SK-N-SH treated with all-trans-retinoic acid at 6 μM for 48 hours (cell line): Measurements from ENCODE around the gene OR6B1.
"Not testable (repeated sequence)": the region's sequence is repeated elsewhere in the genome, so short reads cannot be mapped to it uniquely, and the experiment has no call there.

Experiments
- ATAC-seq: fragments of 200-7000 bp; cut with Tn5 transposase; 3 replicates; pipeline ENCODE4 v1.9.1; 2020; ENCODE audit warnings: mild to moderate bottlenecking, moderate library complexity
- ARNTL ChIP-seq: fragments of 450-650 bp; formaldehyde crosslinking; IDR thresholded peaks from 2 replicates; pipeline ENCODE4 v1.5.0; 2020; ENCODE audit warnings: low read depth, mild to moderate bottlenecking, moderate library complexity, borderline replicate concordance
- BACH2 ChIP-seq: fragments of 250-450 bp; sonication (Bioruptor Pico); IDR thresholded peaks from 2 replicates; pipeline ENCODE4 v1.9.0; 2021; ENCODE audit warnings: mild to moderate bottlenecking, borderline replicate concordance
- CSDC2 ChIP-seq: fragments of 250-450 bp; sonication (Bioruptor Pico); IDR thresholded peaks from 2 replicates; pipeline ENCODE4 v1.5.0; 2020; ENCODE audit warnings: mild to moderate bottlenecking, moderate library complexity
- ESRRG ChIP-seq: fragments of 250-450 bp; sonication (Bioruptor Pico); IDR thresholded peaks from 2 replicates; pipeline ENCODE4 v1.6.1; 2021; ENCODE audit warnings: mild to moderate bottlenecking
- GLIS3 ChIP-seq: fragments of 250-450 bp; sonication (Bioruptor Pico); IDR thresholded peaks from 2 replicates; pipeline ENCODE4 v1.5.0; 2020; ENCODE audit warnings: mild to moderate bottlenecking, moderate library complexity
- ISL1 ChIP-seq: fragments of 250-450 bp; sonication (Bioruptor Pico); IDR thresholded peaks from 2 replicates; pipeline ENCODE4 v2.1.2; 2022; ENCODE audit warnings: mild to moderate bottlenecking, moderate library complexity
- PPARA ChIP-seq: fragments of 250-450 bp; sonication (Bioruptor Pico); IDR thresholded peaks from 2 replicates; pipeline ENCODE4 v1.5.0; 2020; ENCODE audit warnings: mild to moderate bottlenecking, borderline replicate concordance
- SNAI2 ChIP-seq: fragments of 250-450 bp; sonication (Bioruptor Pico); IDR thresholded peaks from 2 replicates; pipeline ENCODE4 v1.5.0; 2020; ENCODE audit warnings: mild to moderate bottlenecking, moderate library complexity
- TCF4 ChIP-seq: fragments of 250-450 bp; sonication (Bioruptor Pico); IDR thresholded peaks from 2 replicates; pipeline ENCODE4 v1.8.0; 2021; ENCODE audit warnings: mild to moderate bottlenecking, moderate library complexity, borderline replicate concordance
- TOX ChIP-seq: fragments of 250-450 bp; sonication (Bioruptor Pico); IDR thresholded peaks from 2 replicates; pipeline ENCODE4 v1.8.0; 2021; ENCODE audit warnings: mild to moderate bottlenecking, moderate library complexity, borderline replicate concordance
- ZC3H10 ChIP-seq: fragments of 250-450 bp; sonication (Bioruptor Pico); IDR thresholded peaks from 2 replicates; pipeline ENCODE4 v1.5.1; 2021; ENCODE audit warnings: mild to moderate bottlenecking, moderate library complexity
- ZFP3 ChIP-seq: fragments of 250-450 bp; sonication (Bioruptor Pico); IDR thresholded peaks from 2 replicates; pipeline ENCODE4 v1.5.0; 2020; ENCODE audit warnings: mild to moderate bottlenecking, moderate library complexity
- ZFP30 ChIP-seq: fragments of 450-650 bp; formaldehyde crosslinking; IDR thresholded peaks from 2 replicates; pipeline ENCODE4 v1.5.0; 2022; ENCODE audit warnings: mild to moderate bottlenecking, moderate library complexity
- ZNF8 ChIP-seq: fragments of 450-650 bp; formaldehyde crosslinking; IDR thresholded peaks from 2 replicates; pipeline ENCODE4 v1.5.0; 2020; ENCODE audit warnings: mild to moderate bottlenecking, moderate library complexity
- TF ChIP-seq, protein P1 (sequence below): fragments of 250-450 bp; sonication (Bioruptor Pico); IDR thresholded peaks from 2 replicates; pipeline ENCODE4 v1.8.0; 2020; ENCODE audit warnings: mild to moderate bottlenecking, moderate library complexity, borderline replicate concordance
- TF ChIP-seq, protein P2 (sequence below): fragments of 250-450 bp; sonication (Bioruptor Pico); IDR thresholded peaks from 2 replicates; pipeline ENCODE4 v1.5.1; 2020; ENCODE audit warnings: low read depth, mild to moderate bottlenecking, moderate library complexity

Gene OR6B1

DNA sequence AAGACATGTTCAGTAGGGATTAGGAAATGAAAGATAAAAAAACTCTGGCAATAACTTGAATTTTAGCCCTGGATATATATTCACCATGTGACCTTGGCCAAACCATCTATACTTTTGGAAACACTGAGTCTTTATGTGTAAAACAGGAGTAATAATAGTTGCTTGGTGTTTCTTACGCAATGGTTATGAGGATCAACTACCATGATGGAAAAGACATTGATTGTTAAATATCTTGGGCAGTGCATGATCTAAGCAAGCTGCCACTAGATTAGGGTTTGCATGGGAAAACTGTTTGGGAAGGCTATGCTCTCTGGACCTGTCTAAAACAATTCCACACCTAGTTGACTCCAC lies 6.5 kb downstream of the OR6B1 start:
- no peak for ATAC-seq
- TF ChIP-seq GLIS3 (CRISPR knock-in tag) (no peak), ZNF8 (CRISPR knock-in tag) (no peak), ZFP3 (CRISPR knock-in tag) (no peak), ZC3H10 (CRISPR knock-in tag) (no peak), ZFP30 (no peak), TCF4 (CRISPR knock-in tag) (no peak), CSDC2 (CRISPR knock-in tag) (no peak)
- TF ChIP-seq, protein P1, sequence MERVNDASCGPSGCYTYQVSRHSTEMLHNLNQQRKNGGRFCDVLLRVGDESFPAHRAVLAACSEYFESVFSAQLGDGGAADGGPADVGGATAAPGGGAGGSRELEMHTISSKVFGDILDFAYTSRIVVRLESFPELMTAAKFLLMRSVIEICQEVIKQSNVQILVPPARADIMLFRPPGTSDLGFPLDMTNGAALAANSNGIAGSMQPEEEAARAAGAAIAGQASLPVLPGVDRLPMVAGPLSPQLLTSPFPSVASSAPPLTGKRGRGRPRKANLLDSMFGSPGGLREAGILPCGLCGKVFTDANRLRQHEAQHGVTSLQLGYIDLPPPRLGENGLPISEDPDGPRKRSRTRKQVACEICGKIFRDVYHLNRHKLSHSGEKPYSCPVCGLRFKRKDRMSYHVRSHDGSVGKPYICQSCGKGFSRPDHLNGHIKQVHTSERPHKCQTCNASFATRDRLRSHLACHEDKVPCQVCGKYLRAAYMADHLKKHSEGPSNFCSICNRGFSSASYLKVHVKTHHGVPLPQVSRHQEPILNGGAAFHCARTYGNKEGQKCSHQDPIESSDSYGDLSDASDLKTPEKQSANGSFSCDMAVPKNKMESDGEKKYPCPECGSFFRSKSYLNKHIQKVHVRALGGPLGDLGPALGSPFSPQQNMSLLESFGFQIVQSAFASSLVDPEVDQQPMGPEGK (CRISPR knock-in tag): no peak
- TF ChIP-seq, all 23 proteins: peak for 0

DNA sequence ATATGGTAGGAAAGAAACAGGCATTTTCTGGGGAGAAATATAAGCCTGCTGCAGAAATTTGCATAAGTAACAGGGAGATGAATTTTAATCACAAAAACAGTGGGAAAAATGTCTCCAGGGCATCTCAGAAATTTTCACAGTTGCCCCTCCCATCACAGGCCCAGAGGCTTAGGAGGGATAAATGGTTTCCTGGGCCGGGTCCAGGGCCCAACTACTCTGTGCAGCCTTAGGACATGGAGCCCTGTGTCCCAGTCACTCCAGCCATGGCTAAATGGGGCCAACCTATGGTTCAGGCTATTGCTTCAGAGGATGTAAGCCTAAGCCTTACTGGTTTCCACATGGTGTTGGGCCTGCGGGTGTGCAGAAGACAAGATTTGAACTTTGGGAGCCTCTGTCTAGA lies 9.2 kb downstream of the OR6B1 start:
- TF ChIP-seq CSDC2 (CRISPR knock-in tag) (no peak), ZFP3 (CRISPR knock-in tag) (no peak), ZC3H10 (CRISPR knock-in tag) (no peak), PPARA (CRISPR knock-in tag) (no peak), ARNTL (no peak), ESRRG (CRISPR knock-in tag) (no peak), ZNF8 (CRISPR knock-in tag) (no peak), SNAI2 (CRISPR knock-in tag) (no peak), TCF4 (CRISPR knock-in tag) (no peak), TOX (CRISPR knock-in tag) (no peak)
- TF ChIP-seq, protein P1 (CRISPR knock-in tag): no peak
- TF ChIP-seq, protein P2, sequence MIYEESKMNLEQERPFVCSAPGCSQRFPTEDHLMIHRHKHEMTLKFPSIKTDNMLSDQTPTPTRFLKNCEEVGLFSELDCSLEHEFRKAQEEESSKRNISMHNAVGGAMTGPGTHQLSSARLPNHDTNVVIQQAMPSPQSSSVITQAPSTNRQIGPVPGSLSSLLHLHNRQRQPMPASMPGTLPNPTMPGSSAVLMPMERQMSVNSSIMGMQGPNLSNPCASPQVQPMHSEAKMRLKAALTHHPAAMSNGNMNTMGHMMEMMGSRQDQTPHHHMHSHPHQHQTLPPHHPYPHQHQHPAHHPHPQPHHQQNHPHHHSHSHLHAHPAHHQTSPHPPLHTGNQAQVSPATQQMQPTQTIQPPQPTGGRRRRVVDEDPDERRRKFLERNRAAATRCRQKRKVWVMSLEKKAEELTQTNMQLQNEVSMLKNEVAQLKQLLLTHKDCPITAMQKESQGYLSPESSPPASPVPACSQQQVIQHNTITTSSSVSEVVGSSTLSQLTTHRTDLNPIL (CRISPR knock-in tag): no peak
- TF ChIP-seq, all 23 proteins: peak for 0

DNA sequence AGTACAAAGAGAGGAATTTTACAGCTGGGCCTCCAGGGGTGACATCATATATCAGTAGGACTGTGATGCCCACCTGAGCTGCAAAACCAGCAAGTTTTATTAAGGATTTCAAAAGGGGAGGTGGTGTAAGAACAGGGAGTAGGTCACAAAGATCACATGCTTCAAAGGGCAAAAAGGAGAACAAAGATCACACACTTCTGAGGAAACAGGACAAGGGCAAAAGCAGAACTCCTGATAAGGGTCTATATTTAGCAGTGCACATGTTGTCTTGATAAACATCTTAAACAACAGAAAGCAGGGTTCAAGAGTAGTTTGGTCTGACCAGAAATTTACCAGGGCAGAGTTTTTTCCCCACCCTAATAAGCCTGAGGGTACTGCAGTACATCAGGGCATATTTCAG lies 9.9 kb downstream of the OR6B1 start:
- not testable (repeated sequence) for ATAC-seq

More for the DNA sequence above, 9.2 kb downstream of the OR6B1 start:
- ATAC-seq: no peak

- not testable (repeated sequence) for ATAC-seq
These were observed 10.7 kb downstream of the OR6B1 start for GRCh38 chr7:144010821-144011220.

- TF ChIP-seq, protein P2 (CRISPR knock-in tag): no peak
- TF ChIP-seq BACH2 (CRISPR knock-in tag): no peak
- peak; percentile 100 for ATAC-seq
These were observed 11.5 kb downstream of the OR6B1 start for GRCh38 chr7:144011458-144012230.

DNA sequence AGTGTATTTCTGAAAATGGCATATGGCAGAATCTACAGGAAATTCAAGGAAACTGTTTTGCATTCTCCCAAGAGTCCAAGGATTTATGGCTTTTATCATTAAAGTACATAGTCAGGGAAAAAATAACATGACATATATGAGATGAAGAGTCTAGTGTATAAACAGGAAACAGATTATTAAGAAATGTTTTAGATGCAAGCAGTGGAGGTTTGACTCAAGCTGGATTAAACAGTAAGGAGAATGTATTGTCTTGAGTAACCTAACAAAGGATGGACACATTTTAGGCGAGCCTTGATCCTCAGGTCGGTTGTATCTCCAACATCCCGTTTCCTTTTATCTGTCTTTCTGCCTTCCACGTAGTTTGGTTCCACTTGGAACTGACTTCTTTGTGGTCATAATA lies 17.9 kb downstream of the OR6B1 start:
- no peak for ATAC-seq
- no peak for TF ChIP-seq ZFP30
- TF ChIP-seq ISL1: no peak
- no peak for TF ChIP-seq ZNF8 (CRISPR knock-in tag)
- TF ChIP-seq ZC3H10 (CRISPR knock-in tag): no peak
- TF ChIP-seq BACH2 (CRISPR knock-in tag): no peak
- no peak for TF ChIP-seq TOX (CRISPR knock-in tag)
- TF ChIP-seq ZFP3 (CRISPR knock-in tag): no peak
- TF ChIP-seq, all 23 proteins: peak for 0
